GM23248 (cell line): ENCODE data around the gene UGT2B10. TPM values are rescaled to one million over a fixed set of nuclear protein-coding genes. Genes with fewer than 3 reads are reported as not detected.
"Not testable (repeated sequence)": the region's sequence is repeated elsewhere in the genome, so short reads cannot be mapped to it uniquely, and the experiment has no call there.

Experiments used
- DNase-seq: peaks from one replicate; pipeline ENCODE4 v3.0.0-alpha.2; 2015
- H2AFZ ChIP-seq: fragments of 200-600 bp; sonication (generic); 2 replicates; pipeline ENCODE4 v1.6.1; 2016; ENCODE audit warnings: antibody characterized with exemption
- H3F3A ChIP-seq: fragments of 200-600 bp; sonication (generic); 2 replicates; pipeline ENCODE4 v1.6.1; 2016; ENCODE audit warnings: mild to moderate bottlenecking, antibody characterized with exemption, mixed run types; ENCODE audit not compliant: insufficient read depth
- H3K27ac ChIP-seq: fragments of 200-600 bp; sonication (generic); 2 replicates; pipeline ENCODE4 v1.5.1; 2016; ENCODE audit warnings: mild to moderate bottlenecking
- H3K27me3 ChIP-seq: fragments of 200-600 bp; sonication (generic); replicated peaks from 2 replicates; pipeline ENCODE4 v1.6.1; 2016; ENCODE audit warnings: mild to moderate bottlenecking; ENCODE audit not compliant: insufficient read depth
- H3K36me3 ChIP-seq: fragments of 200-600 bp; sonication (generic); 2 replicates; pipeline ENCODE4 v1.6.1; 2016; ENCODE audit warnings: low read depth, mild to moderate bottlenecking
- H3K4me1 ChIP-seq: fragments of 200-600 bp; sonication (generic); 2 replicates; pipeline ENCODE4 v1.6.1; 2016; ENCODE audit warnings: mild to moderate bottlenecking; ENCODE audit not compliant: insufficient read depth
- H3K4me2 ChIP-seq: fragments of 200-600 bp; sonication (generic); one replicate; pipeline ENCODE4 v1.6.1; 2016; ENCODE audit warnings: mild to moderate bottlenecking; ENCODE audit not compliant: unreplicated experiment
- H3K4me3 ChIP-seq: fragments of 200-600 bp; sonication (generic); 2 replicates; pipeline ENCODE4 v1.5.1; 2016; ENCODE audit warnings: mild to moderate bottlenecking
- H3K79me2 ChIP-seq: fragments of 200-600 bp; sonication (generic); 2 replicates; pipeline ENCODE4 v1.6.1; 2016; ENCODE audit warnings: mild to moderate bottlenecking; ENCODE audit not compliant: insufficient read depth
- H3K9ac ChIP-seq: fragments of 200-600 bp; sonication (generic); 2 replicates; pipeline ENCODE4 v1.6.1; 2016; ENCODE audit warnings: mild to moderate bottlenecking
- H3K9me2 ChIP-seq: fragments of 200-600 bp; sonication (generic); 2 replicates; pipeline ENCODE4 v1.6.1; 2016; ENCODE audit warnings: mixed run types, mild to moderate bottlenecking, moderate library complexity; ENCODE audit not compliant: insufficient read depth
- H3K9me3 ChIP-seq: fragments of 200-600 bp; sonication (generic); one replicate; pipeline ENCODE4 v1.6.1; 2017; ENCODE audit warnings: low read depth
- H4K20me1 ChIP-seq: fragments of 200-600 bp; sonication (generic); 2 replicates; pipeline ENCODE4 v1.6.0; 2016; ENCODE audit not compliant: insufficient read depth
- EZH2 ChIP-seq: fragments of 200-600 bp; sonication (generic); IDR thresholded peaks from 2 replicates; pipeline ENCODE4 v1.6.1; 2018; ENCODE audit warnings: antibody characterized with exemption, mild to moderate bottlenecking; ENCODE audit not compliant: insufficient read depth, poor library complexity, severe bottlenecking
- EZH2phosphoT487 ChIP-seq: fragments of 200-600 bp; sonication (generic); IDR thresholded peaks from 2 replicates; pipeline ENCODE4 v1.6.1; 2018; ENCODE audit warnings: antibody characterized with exemption, moderate library complexity, mild to moderate bottlenecking, low read depth; ENCODE audit not compliant: insufficient read depth
- WGBS, 2 experiments: methylation state at CpG; one replicate each; pipeline ENCODE4 v1.1.6; 2015 to 2017; ENCODE audit warnings: low lambda C conversion rate in 2 of 2, low coverage in 1 of 2; ENCODE audit errors: missing lambda C conversion rate in 2 of 2; 5-methylcytosine and 5-hydroxymethylcytosine counted together
- in situ Hi-C: fragments of 300-500 bp; cut with MboI; formaldehyde crosslinking; loops from 2 replicates; pipeline ENCODE4 v1.15.0; 2020
- polyA plus RNA-seq: library from polyadenylated mRNA; unstranded; fragments of >200 nt; fragmentation: Nextera tagmentation; extraction: Ambion mirVana; gene quantifications from 2 replicates; pipeline ENCODE4 v1.2.1, GENCODE V29; 2016
- total RNA-seq: library from RNA; depleted of rRNA; stranded (reverse); fragments of >200 nt; shearing (Covaris generic); gene quantifications from 2 replicates; pipeline ENCODE4 v1.2.3, GENCODE V29; 2014

Gene UGT2B10
- total and polyA plus RNA-seq, 2 experiments from 2014 or later: not detected

GRCh38 chr4:68797618-68798017, 18.2 kb upstream of the UGT2B10 start:
- Histone ChIP-seq H3K9ac (no peak overlapping the region), H3K4me3 (no peak overlapping the region), H3K36me3 (no peaks in the 10 kb centered on the region), H3K4me1 (no peaks in the 10 kb centered on the region), H3F3A (no peaks in the 10 kb centered on the region), H4K20me1 (no peaks in the 10 kb centered on the region), H3K9me3 (no peaks in the 10 kb centered on the region), H3K27me3 (no peaks in the 10 kb centered on the region), H3K27ac (no peak overlapping the region), H3K9me2 (no peaks in the 10 kb centered on the region), H2AFZ (no peak overlapping the region), H3K79me2 (no peaks in the 10 kb centered on the region), H3K4me2 (no peak overlapping the region)
- in situ Hi-C loops: no loop called here
- TF ChIP-seq EZH2 (no peak), EZH2phosphoT487 (no peak)
- 15 to 32% methylated on average over 3 of the region's 3 CpGs for WGBS, 2 experiments
- no peak for DNase-seq

- Histone ChIP-seq H3K27ac (no peak overlapping the region), H3K9me3 (no peaks in the 10 kb centered on the region), H3K9me2 (no peaks in the 10 kb centered on the region), H3K79me2 (no peaks in the 10 kb centered on the region), H2AFZ (no peak overlapping the region), H3K9ac (no peak overlapping the region), H3K4me2 (no peak overlapping the region), H3K36me3 (no peaks in the 10 kb centered on the region), H3K27me3 (no peaks in the 10 kb centered on the region), H4K20me1 (no peaks in the 10 kb centered on the region), H3K4me1 (no peaks in the 10 kb centered on the region), H3F3A (no peaks in the 10 kb centered on the region), H3K4me3 (no peak overlapping the region)
- DNase-seq: no peak
- WGBS, 2 experiments: 44 to 62% methylated on average over 4 of the region's 4 CpGs
- no peak for TF ChIP-seq EZH2phosphoT487
- TF ChIP-seq EZH2: no peak
- in situ Hi-C loops: no loop called here
Measured at GRCh38 chr4:68803013-68803412, 12.8 kb upstream of the UGT2B10 start.

- H3K4me2 ChIP-seq: no peak overlapping the region
- no peaks in the 10 kb centered on the region for H3K9me2 ChIP-seq
- in situ Hi-C loops: no loop called here
- no peak overlapping the region for H3K4me3 ChIP-seq
- H3K36me3 ChIP-seq: no peaks in the 10 kb centered on the region
- TF ChIP-seq EZH2 (no peak), EZH2phosphoT487 (no peak)
- no peak for DNase-seq
- H3K4me1 ChIP-seq: no peaks in the 10 kb centered on the region
- no peaks in the 10 kb centered on the region for H3K27me3 ChIP-seq
- no peaks in the 10 kb centered on the region for H3K79me2 ChIP-seq
- 13 to 15% methylated on average over 2 of the region's 2 CpGs for WGBS, 2 experiments
- H3K9me3 ChIP-seq: no peaks in the 10 kb centered on the region
- H2AFZ ChIP-seq: no peak overlapping the region
- H4K20me1 ChIP-seq: no peaks in the 10 kb centered on the region
- no peak overlapping the region for H3K27ac ChIP-seq
- no peak overlapping the region for H3K9ac ChIP-seq
- H3F3A ChIP-seq: no peaks in the 10 kb centered on the region
Measured at GRCh38 chr4:68808060-68808459, 7.7 kb upstream of the UGT2B10 start.

GRCh38 chr4:68810919-68811318, 4.9 kb upstream of the UGT2B10 start:
- Histone ChIP-seq H3F3A (no peaks in the 10 kb centered on the region), H3K4me2 (no peak overlapping the region), H3K79me2 (no peaks in the 10 kb centered on the region), H3K27ac (no peak overlapping the region), H3K4me3 (no peak overlapping the region), H3K9me2 (no peaks in the 10 kb centered on the region), H3K36me3 (no peaks in the 10 kb centered on the region), H3K9me3 (no peaks in the 10 kb centered on the region), H3K9ac (no peak overlapping the region), H4K20me1 (no peaks in the 10 kb centered on the region), H2AFZ (no peak overlapping the region), H3K27me3 (no peaks in the 10 kb centered on the region), H3K4me1 (no peaks in the 10 kb centered on the region)
- in situ Hi-C loops: no loop called here
- DNase-seq: no peak
- TF ChIP-seq EZH2phosphoT487 (no peak), EZH2 (no peak)
- 4 to 7% methylated on average over 2 of the region's 2 CpGs for WGBS, 2 experiments

GRCh38 chr4:68816410-68817265, 844 bp downstream of the UGT2B10 start:
- H3F3A ChIP-seq, H3K4me2 ChIP-seq, H3K27me3 ChIP-seq, H3K9me3 ChIP-seq, H4K20me1 ChIP-seq, DNase-seq, H3K4me1 ChIP-seq, in situ Hi-C loops, H3K9me2 ChIP-seq, H3K9ac ChIP-seq, H3K79me2 ChIP-seq, H3K4me3 ChIP-seq, H2AFZ ChIP-seq, H3K36me3 ChIP-seq, H3K27ac ChIP-seq: not testable (repeated sequence)
- 18 to 26% methylated on average over 5 of the region's 5 CpGs for WGBS, 2 experiments
